HG02763 (cell line): ENCODE measurements around the gene CHCHD5.
"Not testable (repeated sequence)": the region's sequence is repeated elsewhere in the genome, so short reads cannot be mapped to it uniquely, and the experiment has no call there.

Experiments
- ATAC-seq: cut with Tn5 transposase; IDR thresholded peaks from one replicate; pipeline ENCODE4 v1.9.1; 2021; ENCODE audit warnings: mild to moderate bottlenecking, moderate library complexity; ENCODE audit not compliant: unreplicated experiment

The CHCHD5 gene

GRCh38 chr2:112584134-112584890 lies at the start of gene CHCHD5:
CHCHD5 (plus strand) TSS chr2:112584609; CDS start chr2:112584648, 39 bp downstream.
- peak; percentile 86 for ATAC-seq

- ATAC-seq, result no peak
Observed at GRCh38 chr2:112534826-112535225, 49.6 kb upstream of the CHCHD5 start.

- ATAC-seq, result not testable (repeated sequence)
Observed at GRCh38 chr2:112536665-112537064, 47.7 kb upstream of the CHCHD5 start.

GRCh38 chr2:112539306-112539705 lies 45.1 kb upstream of the CHCHD5 start:
- ATAC-seq, result no peak

GRCh38 chr2:112540906-112541305 lies 43.5 kb upstream of the CHCHD5 start:
- ATAC-seq, result no peak

GRCh38 chr2:112541315-112542122 lies 42.9 kb upstream of the CHCHD5 start:
- peak; percentile 56 for ATAC-seq

GRCh38 chr2:112542123-112542983 lies 42.1 kb upstream of the CHCHD5 start, which contains the start of gene POLR1B:
POLR1B (plus strand) TSS chr2:112542465; CDS start chr2:112542495, 30 bp downstream.
- peak; percentile 78 for ATAC-seq

GRCh38 chr2:112542984-112543661 lies 41.3 kb upstream of the CHCHD5 start:
- ATAC-seq, result no peak

GRCh38 chr2:112547333-112547732 lies 37.1 kb upstream of the CHCHD5 start:
- no peak for ATAC-seq

GRCh38 chr2:112548980-112549379 lies 35.4 kb upstream of the CHCHD5 start:
- ATAC-seq, result no peak

- ATAC-seq, result peak; percentile 52
Observed at GRCh38 chr2:112566104-112566503, 18.3 kb upstream of the CHCHD5 start.

- peak; percentile 13 for ATAC-seq
Observed at GRCh38 chr2:112566508-112566907, 17.9 kb upstream of the CHCHD5 start.

GRCh38 chr2:112572005-112572404 lies 12.4 kb upstream of the CHCHD5 start:
- no peak for ATAC-seq

GRCh38 chr2:112577756-112578155 lies 6.7 kb upstream of the CHCHD5 start:
- ATAC-seq, result no peak

GRCh38 chr2:112579241-112579640 lies 5.2 kb upstream of the CHCHD5 start:
- no peak for ATAC-seq

GRCh38 chr2:112580084-112580483 lies 4.3 kb upstream of the CHCHD5 start:
- ATAC-seq, result no peak

- no peak for ATAC-seq
Observed at GRCh38 chr2:112582314-112582746, 2.1 kb upstream of the CHCHD5 start.

GRCh38 chr2:112583497-112584133 lies 794 bp upstream of the CHCHD5 start:
- ATAC-seq, result no peak

GRCh38 chr2:112584891-112585250 lies 462 bp downstream of the CHCHD5 start:
- ATAC-seq, result no peak

GRCh38 chr2:112585400-112585799 lies 991 bp downstream of the CHCHD5 start:
- no peak for ATAC-seq
